Ovary (tissue), 9 donors: Measurements from ENCODE around the gene P2RX6. TPM values are rescaled to one million over a fixed set of nuclear protein-coding genes. Genes with fewer than 3 reads are reported as not detected.

Experiments
- DNase-seq, 5 donors: peaks; one replicate each; pipeline ENCODE4 v3.0.0-alpha.2; 2019 to 2020
- H3K27ac ChIP-seq, 2 donors: fragments of 200-600 bp; one replicate each; pipeline versions ENCODE4 v1.5.1 to v1.8.0; 2019 to 2022
- H3K27me3 ChIP-seq: fragments of 200-600 bp; one replicate; pipeline ENCODE4 v1.8.0; 2022
- H3K36me3 ChIP-seq: fragments of 200-600 bp; sonication (generic); one replicate; pipeline ENCODE4 v1.5.1; 2019
- H3K4me1 ChIP-seq: one replicate; pipeline ENCODE4 v1.8.1; 2013; ENCODE audit warnings: mild to moderate bottlenecking, moderate library complexity; ENCODE audit not compliant: insufficient read depth
- H3K4me3 ChIP-seq: fragments of 200-600 bp; sonication (generic); one replicate; pipeline ENCODE4 v1.5.1; 2017
- H3K9me3 ChIP-seq, 2 donors: fragments of 200-600 bp in 1 of 2; sonication (generic) in 1 of 2; one replicate each; pipeline versions ENCODE4 v1.5.1 to v1.8.1; 2013 to 2019; ENCODE audit warnings: mild to moderate bottlenecking in 1 of 2, moderate library complexity in 1 of 2
- CTCF ChIP-seq, 3 donors: fragments of 450-650 bp in 2 of 3; fragments of 200-600 bp in 1 of 3; IDR thresholded peaks; one replicate each; pipeline versions ENCODE4 v1.5.1 to v1.8.0; 2016 to 2022; ENCODE audit warnings: antibody characterized with exemption in 3 of 3, mild to moderate bottlenecking in 1 of 3
- EP300 ChIP-seq: sonication (generic); formaldehyde crosslinking; IDR thresholded peaks from one replicate; pipeline ENCODE4 v1.6.1; 2017; ENCODE audit warnings: antibody characterized with exemption
- POLR2A ChIP-seq: fragments of 450-650 bp; IDR thresholded peaks from one replicate; pipeline ENCODE4 v1.6.1; 2017; ENCODE audit warnings: antibody characterized with exemption, mild to moderate bottlenecking, moderate library complexity
- WGBS, 3 donors: extraction: QIAGEN DNeasy Blood & Tissue Kit in 1 of 3; methylation state at CpG; one replicate each; pipeline versions ENCODE4 v1.1.5 to v1.1.7; 2013 to 2017; 5-methylcytosine and 5-hydroxymethylcytosine counted together
- intact Hi-C, 4 donors: fragments of 100-400 bp; cut with DNase I; formaldehyde crosslinking; loops; one replicate each; pipeline versions ENCODE4 v1.11.0 to v1.15.1; 2022 to 2023
- polyA plus RNA-seq, 2 donors: library from polyadenylated mRNA; stranded (reverse); fragments of 200-250 nt in 1 of 2; fragments of 350-450 nt in 1 of 2; fragmentation: Illumina TruSeq in 1 of 2; extraction: RNeasy Lipid Tissue Mini Kit (QIAGEN cat#74804) in 1 of 2; gene quantifications; one replicate each; pipeline ENCODE4 v1.2.3, GENCODE V29; 2013 to 2014
- total RNA-seq, 7 donors: library from RNA; depleted of rRNA in 2 of 7; stranded (reverse); fragments of >200 nt in 2 of 7; fragmentation: NEBNext Ultra II Directional in 3 of 7; extraction: Animal tissue kit (Norgen Biotek cat#: 25700) in 3 of 7; gene quantifications; one replicate each; pipeline versions ENCODE4 v1.1.0 to v1.2.4, GENCODE V29; 2016 to 2023
- donor health status: DM: no; HTN: no; CAD: no; lungs with moderate emphysema.
- donor health status: DM: no; HTN: no; CAD: no.
- donor health status: Bipolar disorder and iron deficiency.
- donor health status: DM: yes; HTN: yes; CAD: no.
- donor health status: DM: no; HTN: no; CAD: no.
- donor health status: DM: yes; HTN: yes; CAD: no.

The P2RX6 gene
- total and polyA plus RNA-seq, 9 donors, result 0.47 to 1.6 (median 1.0) TPM

DNA sequence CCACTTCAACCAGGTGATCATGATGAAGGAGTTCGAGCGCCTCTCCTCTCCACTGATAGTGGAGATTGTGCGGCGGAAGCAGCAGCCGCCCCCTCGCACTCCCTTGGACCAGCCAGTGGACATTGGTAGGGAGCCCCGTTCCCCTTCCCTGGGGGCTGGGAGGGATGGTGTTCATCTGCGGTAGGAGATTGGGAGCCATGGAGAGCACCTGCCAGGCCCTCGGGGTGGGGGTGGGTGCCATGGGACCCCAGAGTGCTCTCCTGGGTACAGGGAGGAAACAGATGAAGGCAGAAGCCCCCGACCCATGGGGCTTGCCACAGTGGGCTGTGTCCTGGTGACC, 20.1 kb upstream of the P2RX6 start:
- WGBS, 3 donors, result 72 to 86% (median 83%) methylated on average over 9 to 10 of the region's 10 CpGs
- H3K4me1 ChIP-seq, result peaks cover 10% of the 10 kb centered on the region
- no peak overlapping the region for H3K27ac ChIP-seq
- H3K9me3 ChIP-seq, result no peaks in the 10 kb centered on the region
- no peaks in the 10 kb centered on the region for H3K27me3 ChIP-seq
- H3K36me3 ChIP-seq, result no peaks in the 10 kb centered on the region
- H3K4me3 ChIP-seq, result no peak overlapping the region
- no peak for DNase-seq
- intact Hi-C loops, result no loop called here
- no peak for TF ChIP-seq EP300

- H3K27me3 ChIP-seq, result no peaks in the 10 kb centered on the region
- H3K27ac ChIP-seq, result no peak overlapping the region
- no peaks in the 10 kb centered on the region for H3K9me3 ChIP-seq
- H3K4me1 ChIP-seq, result peaks cover 7% of the 10 kb centered on the region
- TF ChIP-seq POLR2A (no peak), EP300 (no peak), CTCF (IDR thresholded peaks at IDR 0.05) (no peak)
- H3K36me3 ChIP-seq, result no peaks in the 10 kb centered on the region
- 85 to 88% (median 88%) methylated on average over 22 to 23 of the region's 23 CpGs for WGBS, 3 donors
- no peak overlapping the region for H3K4me3 ChIP-seq
- DNase-seq, result no peak
- intact Hi-C loops, result no loop called here
Measured at GRCh38 chr22:20995329-20996030, 19.5 kb upstream of the P2RX6 start.

- intact Hi-C loops, result no loop called here
- WGBS, 3 donors, result 88 to 91% (median 91%) methylated on average over 10 of the region's 10 CpGs
- Histone ChIP-seq H3K4me3 (no peak overlapping the region), H3K27me3 (no peaks in the 10 kb centered on the region), H3K4me1 (peaks cover 4% of the 10 kb centered on the region), H3K36me3 (no peaks in the 10 kb centered on the region), H3K9me3 (no peaks in the 10 kb centered on the region), H3K27ac (no peak overlapping the region)
- no peak for TF ChIP-seq CTCF (IDR thresholded peaks at IDR 0.05)
- no peak for TF ChIP-seq POLR2A
- TF ChIP-seq EP300, result no peak
- no peak for DNase-seq
Measured at GRCh38 chr22:20996031-20996410, 18.9 kb upstream of the P2RX6 start.

DNA sequence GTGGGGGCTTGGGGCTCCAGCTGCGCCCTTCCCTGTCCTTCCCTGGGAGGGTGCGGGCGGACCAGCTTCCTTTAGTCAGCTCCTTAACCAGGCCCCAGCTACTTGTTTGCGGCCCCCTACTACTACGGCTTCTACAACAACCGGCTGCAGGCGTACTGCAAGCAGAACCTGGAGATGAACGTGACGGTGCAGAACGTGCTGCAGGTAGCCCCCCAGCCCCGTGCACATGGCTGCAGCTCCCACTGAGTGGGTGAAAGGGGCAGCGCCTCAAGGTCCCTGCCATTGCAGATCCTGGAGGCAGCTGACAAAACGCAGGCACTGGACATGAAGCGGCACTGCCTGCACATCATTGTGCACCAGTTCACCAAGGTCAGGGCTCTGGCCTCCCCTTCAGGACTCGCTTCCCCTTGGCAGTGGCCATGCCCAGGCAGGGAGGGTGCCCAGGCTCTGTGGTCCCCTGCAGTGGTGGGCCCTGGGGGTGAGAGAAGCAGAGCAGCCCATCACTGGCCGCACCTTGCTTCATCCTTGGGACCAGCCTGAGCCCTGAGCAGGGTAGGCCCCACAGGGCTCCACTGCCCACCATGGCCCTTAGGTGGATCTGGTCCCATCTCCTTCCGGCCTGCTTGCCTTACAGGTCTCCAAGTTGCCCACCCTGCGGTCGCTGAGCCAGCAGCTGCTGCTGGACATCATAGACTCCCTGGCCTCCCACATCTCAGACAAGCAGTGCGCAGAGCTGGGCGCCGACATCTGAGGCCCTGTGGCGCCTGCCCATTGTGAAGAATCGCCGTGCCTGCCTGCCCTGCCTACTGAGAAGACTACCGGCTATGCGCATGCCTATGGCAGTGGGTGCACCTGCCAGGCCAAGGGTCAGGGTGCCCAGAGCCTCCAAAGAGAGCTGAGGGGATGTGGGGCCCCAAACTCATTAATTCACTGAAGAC, 18.1 kb upstream of the P2RX6 start:
- no peak for TF ChIP-seq CTCF (IDR thresholded peaks at IDR 0.05)
- no peak for TF ChIP-seq POLR2A
- no peak for TF ChIP-seq EP300
- H3K27ac ChIP-seq, result no peak overlapping the region
- H3K4me1 ChIP-seq, result peaks cover 4% of the 10 kb centered on the region
- no peak overlapping the region for H3K4me3 ChIP-seq
- H3K9me3 ChIP-seq, result no peaks in the 10 kb centered on the region
- intact Hi-C loops, result no loop called here
- no peak for DNase-seq
- H3K27me3 ChIP-seq, result no peaks in the 10 kb centered on the region
- WGBS, 3 donors, result 78 to 86% (median 78%) methylated on average over 23 to 27 of the region's 27 CpGs
- no peaks in the 10 kb centered on the region for H3K36me3 ChIP-seq
